ENCODE data around the gene TAPBP.

Gene TAPBP

GRCh38 chr6:33319939-33320314 lies 6.0 kb upstream of the TAPBP start:
- no peak for DNase-seq (ENCODE audit: low read depth in 2 of 2)

GRCh38 chr6:33318426-33319073 lies 4.7 kb upstream of the TAPBP start:
- DNase-seq (ENCODE audit: low read depth in 2 of 2), result no peak

GRCh38 chr6:33317669-33318425 lies 4.0 kb upstream of the TAPBP start, which contains the start of gene ZBTB22:
Gene ZBTB22, minus strand, starts transcription at chr6:33317744. Its CDS starts 828 bp downstream, at chr6:33316916.
- peak; percentile 88 to 89 for DNase-seq (ENCODE audit: low read depth in 2 of 2)

GRCh38 chr6:33317419-33317668 lies 3.5 kb upstream of the TAPBP start:
- peak in 1 of 2 donors; percentile 23 for DNase-seq (ENCODE audit: low read depth in 2 of 2)

- no peak for DNase-seq (ENCODE audit: low read depth in 2 of 2)
Measured at GRCh38 chr6:33316603-33317418, 2.9 kb upstream of the TAPBP start.

GRCh38 chr6:33315793-33316602 lies 2.1 kb upstream of the TAPBP start:
- no peak for DNase-seq (ENCODE audit: low read depth in 2 of 2)

GRCh38 chr6:33314943-33315792 lies 1.3 kb upstream of the TAPBP start:
- no peak for DNase-seq (ENCODE audit: low read depth in 2 of 2)

- peak; percentile 42 for DNase-seq (ENCODE audit: low read depth in 2 of 2)
Measured at GRCh38 chr6:33314515-33314942, 651 bp upstream of the TAPBP start.

GRCh38 chr6:33313105-33313708 lies 671 bp downstream of the TAPBP start:
- no peak for DNase-seq (ENCODE audit: low read depth in 2 of 2)

GRCh38 chr6:33312361-33313104 lies 1.3 kb downstream of the TAPBP start:
- peak; percentile 56 to 65 for DNase-seq (ENCODE audit: low read depth in 2 of 2)

- DNase-seq (ENCODE audit: low read depth in 2 of 2), result no peak
Measured at GRCh38 chr6:33306356-33306755, 7.5 kb downstream of the TAPBP start.

- no peak for DNase-seq (ENCODE audit: low read depth in 2 of 2)
Measured at GRCh38 chr6:33305052-33305451, 8.8 kb downstream of the TAPBP start.

GRCh38 chr6:33304216-33304615 lies 9.7 kb downstream of the TAPBP start:
- no peak for DNase-seq (ENCODE audit: low read depth in 2 of 2)

- no peak for DNase-seq (ENCODE audit: low read depth in 2 of 2)
Measured at GRCh38 chr6:33301877-33302276, 12.0 kb downstream of the TAPBP start.

- peak; percentile 81 to 90 for DNase-seq (ENCODE audit: low read depth in 2 of 2)
Measured at GRCh38 chr6:33299237-33299944, 14.5 kb downstream of the TAPBP start.

- DNase-seq (ENCODE audit: low read depth in 2 of 2), result no peak
Measured at GRCh38 chr6:33298773-33299236, 15.1 kb downstream of the TAPBP start, which contains the start of gene RGL2. Gene RGL2, minus strand, starts transcription at chr6:33298942. Its CDS starts 332 bp downstream, at chr6:33298610.

- DNase-seq (ENCODE audit: low read depth in 2 of 2), result no peak
Measured at GRCh38 chr6:33297956-33298772, 15.7 kb downstream of the TAPBP start.

GRCh38 chr6:33297406-33297955 lies 16.4 kb downstream of the TAPBP start:
- DNase-seq (ENCODE audit: low read depth in 2 of 2), result no peak
